ENCODE measurements around the gene NKX2-1. TPM values are rescaled to one million over a fixed set of nuclear protein-coding genes. Genes with fewer than 3 reads are reported as not detected.

NKX2-1 gene
- total RNA-seq, 2 experiments from 2014 or later: not detected

DNA sequence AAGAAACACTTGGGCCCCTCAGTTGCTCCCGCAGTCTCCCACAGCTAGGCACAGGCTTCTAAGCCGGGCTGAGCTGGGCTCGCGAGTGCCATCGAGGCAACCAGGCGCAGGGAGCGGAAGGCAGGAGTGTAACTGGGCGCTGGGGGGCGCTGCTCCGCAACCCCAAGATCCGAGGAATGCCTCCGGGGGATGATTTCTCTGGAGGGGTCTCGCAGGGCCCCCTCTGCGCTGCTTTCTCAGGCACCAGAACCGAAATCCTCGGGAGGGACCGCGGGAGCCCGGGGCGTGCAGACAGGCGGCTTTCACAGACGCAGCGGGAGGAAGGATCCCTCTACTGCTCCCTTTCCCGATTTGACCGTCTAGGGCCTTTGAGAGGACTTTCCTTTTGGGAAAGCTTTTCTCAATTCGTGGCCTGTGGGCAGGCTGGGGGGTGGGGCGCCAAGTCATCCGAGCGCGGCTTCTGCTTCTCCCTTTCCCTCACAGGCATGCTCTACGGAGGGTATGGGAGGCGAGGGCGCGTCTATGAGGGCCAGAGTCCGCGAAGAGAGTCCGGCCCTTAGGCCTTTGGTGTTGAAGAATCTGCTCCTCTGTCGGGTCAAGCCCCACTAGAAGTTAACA lies 4.3 kb upstream of the NKX2-1 start:
- H3K36me3 Mint-ChIP-seq: peaks cover 4% of the 10 kb centered on the region
- H3K4me3 Mint-ChIP-seq: no peak overlapping the region
- ChIA-PET CTCF (interaction anchor here (1.0 to 2.4 kb wide), 4 partner anchors 15 to 136 kb away, joined by 3 to 8 read pairs (median 5); no protein-coding TSS in a partner anchor), POLR2A (no interaction called here)
- peaks cover 7% of the 10 kb centered on the region for H3K9me3 Mint-ChIP-seq
- H3K27ac Mint-ChIP-seq: no peak overlapping the region
- H3K27me3 Mint-ChIP-seq: peaks cover 78% of the 10 kb centered on the region
- intact Hi-C loops (cut with micrococcal nuclease): no loop called here
- peaks cover 18% of the 10 kb centered on the region for H3K4me1 Mint-ChIP-seq (ENCODE audit: low read depth)
- no peak for DNase-seq

DNA sequence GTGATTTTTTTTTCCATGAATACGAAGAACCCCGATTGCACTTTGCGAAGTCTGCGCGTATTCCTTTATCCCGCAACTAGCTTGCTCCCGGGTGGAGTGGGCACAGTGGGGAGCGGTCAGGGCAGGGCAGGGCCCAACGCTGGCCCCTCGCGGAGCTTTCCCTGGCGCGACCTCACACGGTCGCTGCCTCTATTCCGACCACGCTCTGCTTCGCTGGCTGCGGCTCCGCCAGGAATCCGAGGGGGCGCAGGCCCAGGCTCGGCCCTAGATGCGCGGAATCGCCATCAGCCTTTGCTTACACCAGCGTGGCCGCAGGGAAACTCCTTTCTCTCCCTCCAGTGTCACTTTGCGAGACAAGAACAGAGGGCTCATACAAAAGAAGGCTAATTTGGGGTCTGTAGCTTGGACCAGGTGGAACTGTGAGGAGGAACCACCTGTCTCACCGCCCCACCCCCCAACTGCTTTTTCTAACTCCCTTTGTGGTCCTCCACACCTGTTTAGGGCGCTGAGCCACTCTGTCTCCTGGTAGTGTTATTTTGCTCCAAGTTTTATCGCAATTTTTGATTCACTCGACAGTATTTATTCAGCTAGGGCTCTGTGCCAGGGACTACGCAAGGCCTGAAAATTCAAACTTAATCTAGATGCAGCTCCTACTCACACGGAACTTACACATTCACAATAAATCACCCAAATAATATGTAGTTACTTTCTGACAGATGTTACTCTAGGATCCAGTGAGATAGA lies 3.1 kb upstream of the NKX2-1 start:
- no peak for DNase-seq
- H3K4me3 Mint-ChIP-seq: no peak overlapping the region
- intact Hi-C loops (cut with micrococcal nuclease): loop anchor here (2.0 kb wide), 1 partner anchor 18 kb away; no protein-coding TSS in a partner anchor
- peaks cover 4% of the 10 kb centered on the region for H3K36me3 Mint-ChIP-seq
- H3K27me3 Mint-ChIP-seq: peaks cover 76% of the 10 kb centered on the region
- ChIA-PET POLR2A (no interaction called here), CTCF (interaction anchor here (0.6 kb wide), 1 partner anchor 366 kb away, joined by 3 read pairs; no protein-coding TSS in a partner anchor)
- no peaks in the 10 kb centered on the region for H3K9me3 Mint-ChIP-seq
- peaks cover 13% of the 10 kb centered on the region for H3K4me1 Mint-ChIP-seq (ENCODE audit: low read depth)
- H3K27ac Mint-ChIP-seq: peak overlapping the region; percentile 33

DNA sequence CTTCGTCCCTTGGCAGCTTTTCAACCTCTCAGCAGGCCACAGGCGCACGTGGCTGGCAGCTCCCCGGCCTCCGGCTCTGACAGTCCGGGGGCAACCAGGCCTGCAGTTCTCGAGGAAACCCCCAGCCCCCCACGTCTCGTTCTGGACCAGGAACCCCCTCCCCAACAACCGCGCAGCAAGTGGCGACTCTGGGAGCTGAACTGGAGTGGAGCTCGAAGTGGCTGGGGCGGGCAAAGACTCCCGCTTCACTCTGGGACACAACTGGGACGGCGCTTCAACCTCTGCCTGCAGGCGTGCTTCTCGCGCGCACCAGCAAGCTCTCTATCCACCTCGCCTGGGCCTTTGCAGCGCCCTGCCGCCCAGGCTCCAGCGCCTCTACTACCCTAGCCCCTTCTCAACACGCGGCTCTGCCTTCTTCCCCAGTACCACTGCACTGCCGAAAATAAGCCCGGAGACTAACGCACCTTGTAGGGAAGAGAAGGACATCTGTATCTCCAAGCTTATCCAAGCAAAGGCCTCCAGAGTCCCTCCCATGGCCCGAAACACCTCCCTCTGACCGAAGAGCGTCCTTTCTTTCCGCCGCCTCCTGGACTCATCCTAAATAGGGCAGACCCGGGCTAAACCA lies 2.4 kb upstream of the NKX2-1 start:
- H3K36me3 Mint-ChIP-seq: peaks cover 4% of the 10 kb centered on the region
- CTCF ChIA-PET: no interaction called here
- intact Hi-C loops (cut with micrococcal nuclease): loop anchor here (2.0 kb wide), 1 partner anchor 18 kb away; no protein-coding TSS in a partner anchor
- peaks cover 13% of the 10 kb centered on the region for H3K4me1 Mint-ChIP-seq (ENCODE audit: low read depth)
- peaks cover 72% of the 10 kb centered on the region for H3K27me3 Mint-ChIP-seq
- peak overlapping the region; percentile 33 for H3K27ac Mint-ChIP-seq
- no peak overlapping the region for H3K4me3 Mint-ChIP-seq
- POLR2A ChIA-PET: no interaction called here
- no peak for DNase-seq
- no peaks in the 10 kb centered on the region for H3K9me3 Mint-ChIP-seq

DNA sequence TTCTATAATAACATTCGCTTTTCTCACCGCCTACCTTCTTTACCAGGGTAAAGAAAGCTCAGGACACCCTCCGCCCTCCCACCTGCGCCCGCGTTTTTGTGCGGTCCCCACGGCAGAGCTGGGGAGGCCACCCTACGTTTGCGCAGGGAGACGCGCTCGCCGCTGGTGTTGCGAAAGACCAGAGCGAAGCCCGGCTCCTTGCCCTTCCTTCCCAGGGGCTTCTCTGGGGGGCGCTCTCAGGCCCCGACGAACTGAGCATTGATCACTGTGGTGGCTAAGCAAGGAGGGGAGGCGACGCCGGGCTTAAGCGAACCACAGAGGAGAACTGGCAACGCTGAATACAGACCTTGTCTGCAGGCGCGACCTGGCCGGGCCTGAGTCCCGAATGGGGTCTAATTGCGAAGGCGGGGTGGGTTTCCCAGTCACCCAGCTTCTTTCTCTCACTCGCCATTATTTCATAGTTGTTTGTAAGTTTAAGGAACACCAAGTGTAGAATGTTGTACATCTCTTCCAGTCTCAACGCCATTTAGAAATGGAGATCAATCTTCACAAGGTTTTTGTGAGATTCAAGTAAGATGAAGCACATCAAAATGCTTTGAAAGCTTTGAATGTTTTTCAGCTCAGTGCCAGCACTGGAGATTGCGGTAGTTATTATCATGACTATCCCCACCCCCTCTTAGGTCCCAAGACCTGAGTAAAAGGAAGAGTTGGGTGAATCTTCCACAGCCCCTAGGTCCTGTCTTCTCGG lies 1.7 kb upstream of the NKX2-1 start:
- Mint-ChIP-seq H3K27ac (no peak overlapping the region), H3K36me3 (peaks cover 4% of the 10 kb centered on the region), H3K9me3 (no peaks in the 10 kb centered on the region), H3K27me3 (peaks cover 69% of the 10 kb centered on the region), H3K4me1 (ENCODE audit: low read depth) (peaks cover 13% of the 10 kb centered on the region), H3K4me3 (no peak overlapping the region)
- intact Hi-C loops (cut with micrococcal nuclease): loop anchor here (2.0 kb wide), 2 partner anchors 17 to 139 kb away; partner anchors contain the start of gene PAX9
- DNase-seq: no peak
- ChIA-PET POLR2A (no interaction called here), CTCF (interaction anchor here (1.1 kb wide), 1 partner anchor 135 kb away, joined by 3 read pairs; no protein-coding TSS in a partner anchor)

DNA sequence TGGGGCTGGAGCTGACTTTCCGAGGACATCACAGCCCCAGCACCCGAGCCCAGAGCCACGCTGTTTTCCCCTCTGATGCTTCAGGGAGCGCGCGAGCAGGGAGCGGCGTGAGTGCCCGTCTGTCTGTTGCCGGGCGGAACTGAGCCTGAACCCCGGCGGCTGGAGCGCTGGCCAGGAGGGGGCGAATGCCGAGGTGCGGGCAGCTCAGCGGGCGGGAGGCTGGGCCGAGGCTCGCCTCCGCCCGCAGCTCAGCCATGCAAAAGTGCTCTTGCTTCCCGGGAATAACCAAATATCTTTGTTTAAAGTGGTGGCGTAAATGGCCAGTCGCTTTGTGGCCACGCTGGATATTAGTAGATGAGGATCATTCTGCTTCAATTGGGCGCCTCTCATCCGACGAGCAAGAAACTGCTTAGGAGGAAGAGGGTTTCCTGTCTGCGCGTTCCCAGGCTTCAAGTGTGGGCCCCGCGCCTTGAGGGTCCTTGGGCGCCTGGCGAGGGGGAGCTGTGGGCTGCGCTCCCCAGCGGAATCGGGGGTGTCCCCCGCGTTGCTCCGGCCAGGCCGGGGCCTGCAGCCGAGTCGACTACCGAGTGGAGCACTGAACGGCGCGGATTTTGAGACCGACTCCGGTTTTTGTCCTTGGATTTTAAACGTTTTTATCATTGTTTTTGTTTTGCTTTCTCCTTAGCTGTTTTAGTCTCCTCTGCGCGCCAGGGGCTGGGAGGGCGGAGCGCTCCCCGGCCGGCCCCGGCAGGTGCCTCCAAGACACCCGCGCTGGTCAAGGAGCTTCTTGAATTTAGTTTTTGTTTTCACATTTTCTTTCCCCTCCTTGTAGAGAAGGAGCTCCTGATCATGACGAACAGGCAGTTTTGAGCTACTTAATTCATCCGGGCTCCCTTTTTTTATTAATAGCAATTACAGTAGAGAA lies 831 bp upstream of the NKX2-1 start:
- ChIA-PET POLR2A (no interaction called here), CTCF (interaction anchor here (1.1 kb wide), 1 partner anchor 135 kb away, joined by 3 read pairs; no protein-coding TSS in a partner anchor)
- intact Hi-C loops (cut with micrococcal nuclease): loop anchor here (2.0 kb wide), 1 partner anchor 140 kb away; the partner anchor contains the start of gene PAX9
- H3K9me3 Mint-ChIP-seq: no peaks in the 10 kb centered on the region
- H3K27ac Mint-ChIP-seq: no peak overlapping the region
- peak overlapping the region; percentile 26 for H3K4me3 Mint-ChIP-seq
- H3K36me3 Mint-ChIP-seq: peaks cover 4% of the 10 kb centered on the region
- H3K4me1 Mint-ChIP-seq (ENCODE audit: low read depth): peaks cover 15% of the 10 kb centered on the region
- no peak for DNase-seq
- H3K27me3 Mint-ChIP-seq: peaks cover 67% of the 10 kb centered on the region

DNA sequence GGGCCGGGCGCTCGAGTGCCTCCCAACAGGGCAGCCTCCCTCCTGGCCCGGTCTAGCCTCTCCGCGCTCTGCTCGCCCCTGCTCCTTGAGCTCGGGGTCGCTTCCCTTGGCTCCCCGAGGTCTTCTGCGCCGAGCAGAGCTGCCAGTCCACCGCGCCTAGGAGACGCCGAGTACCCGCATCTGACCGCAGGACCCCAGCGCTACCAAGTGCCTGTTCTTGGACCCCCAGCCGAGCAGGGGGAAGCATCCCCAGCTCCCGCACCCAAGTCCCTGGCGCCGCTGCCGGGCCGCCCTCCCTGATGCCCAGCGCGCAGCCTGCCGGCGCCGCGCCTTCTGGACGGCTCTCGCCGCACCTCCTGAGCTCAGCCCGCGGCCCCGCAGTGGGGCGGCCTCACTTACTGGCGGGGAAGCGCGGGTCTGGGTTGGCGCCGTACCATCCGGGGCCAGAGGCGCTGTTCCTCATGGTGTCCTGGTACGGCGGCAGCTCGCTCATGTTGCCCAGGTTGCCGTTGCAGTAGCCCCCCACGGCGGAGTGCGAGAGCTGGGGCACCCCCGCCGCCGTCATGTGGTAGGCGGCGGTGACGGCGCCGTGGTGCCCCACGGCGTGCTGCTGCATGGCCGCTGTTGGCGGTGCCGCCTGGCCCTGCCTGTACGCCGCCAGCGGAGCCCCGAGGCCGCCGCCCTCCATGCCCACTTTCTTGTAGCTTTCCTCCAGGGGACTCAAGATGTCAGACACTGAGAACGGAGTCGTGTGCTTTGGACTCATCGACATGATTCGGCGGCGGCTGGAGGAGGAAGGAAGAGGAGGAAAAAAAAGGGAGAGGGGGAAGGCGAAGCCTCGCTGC lies 1.2 kb downstream of the NKX2-1 start:
- peaks cover 2% of the 10 kb centered on the region for H3K36me3 Mint-ChIP-seq
- no peak overlapping the region for H3K27ac Mint-ChIP-seq
- ChIA-PET CTCF (interaction anchor here (0.8 kb wide), 1 partner anchor 14 kb away, joined by 3 read pairs; no protein-coding TSS in a partner anchor), POLR2A (no interaction called here)
- peaks cover 70% of the 10 kb centered on the region for H3K27me3 Mint-ChIP-seq
- no peaks in the 10 kb centered on the region for H3K9me3 Mint-ChIP-seq
- intact Hi-C loops (cut with micrococcal nuclease): loop anchor here (2.0 to 5.0 kb wide), 2 partner anchors 62 to 1073 kb away; no protein-coding TSS in a partner anchor
- DNase-seq: no peak
- peaks cover 16% of the 10 kb centered on the region for H3K4me1 Mint-ChIP-seq (ENCODE audit: low read depth)
- peak overlapping the region; percentile 37 for H3K4me3 Mint-ChIP-seq

DNA sequence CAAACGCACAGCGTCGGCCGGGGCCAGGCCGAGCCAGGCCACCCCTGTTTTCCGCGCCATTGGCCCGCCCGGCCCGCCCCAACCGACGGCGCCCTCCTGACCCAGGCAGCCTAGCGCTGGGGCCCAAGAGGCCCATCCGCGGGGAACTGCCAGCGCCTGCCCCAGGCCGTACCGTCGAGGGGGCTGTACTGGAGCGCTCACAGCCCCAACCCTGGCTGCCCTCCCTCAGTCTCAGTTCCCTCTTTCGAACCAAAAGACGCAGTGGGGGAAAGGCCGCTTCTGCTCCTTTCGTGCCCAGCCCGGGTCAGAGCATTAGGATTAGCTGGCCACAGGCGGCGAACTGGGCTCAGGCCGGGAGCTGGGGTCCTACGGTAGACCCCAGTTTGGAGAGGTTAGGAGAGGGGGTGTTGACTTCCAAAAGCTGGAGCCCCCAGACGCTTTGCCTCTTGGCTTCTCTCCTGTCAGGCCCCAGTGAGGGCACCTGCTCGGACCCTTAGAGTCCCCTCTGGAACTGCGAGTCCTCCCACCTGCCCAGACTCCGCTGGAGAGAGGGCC lies 1.9 kb downstream of the NKX2-1 start:
- Mint-ChIP-seq H3K27me3 (peaks cover 68% of the 10 kb centered on the region), H3K36me3 (peaks cover 2% of the 10 kb centered on the region), H3K4me3 (no peak overlapping the region), H3K4me1 (ENCODE audit: low read depth) (peaks cover 16% of the 10 kb centered on the region), H3K9me3 (no peaks in the 10 kb centered on the region), H3K27ac (no peak overlapping the region)
- ChIA-PET POLR2A (no interaction called here), CTCF (interaction anchor here (0.8 kb wide), 1 partner anchor 13 kb away, joined by 3 read pairs; no protein-coding TSS in a partner anchor)
- DNase-seq: no peak
- intact Hi-C loops (cut with micrococcal nuclease): loop anchor here (2.0 to 5.0 kb wide), 2 partner anchors 63 to 1074 kb away; no protein-coding TSS in a partner anchor

DNA sequence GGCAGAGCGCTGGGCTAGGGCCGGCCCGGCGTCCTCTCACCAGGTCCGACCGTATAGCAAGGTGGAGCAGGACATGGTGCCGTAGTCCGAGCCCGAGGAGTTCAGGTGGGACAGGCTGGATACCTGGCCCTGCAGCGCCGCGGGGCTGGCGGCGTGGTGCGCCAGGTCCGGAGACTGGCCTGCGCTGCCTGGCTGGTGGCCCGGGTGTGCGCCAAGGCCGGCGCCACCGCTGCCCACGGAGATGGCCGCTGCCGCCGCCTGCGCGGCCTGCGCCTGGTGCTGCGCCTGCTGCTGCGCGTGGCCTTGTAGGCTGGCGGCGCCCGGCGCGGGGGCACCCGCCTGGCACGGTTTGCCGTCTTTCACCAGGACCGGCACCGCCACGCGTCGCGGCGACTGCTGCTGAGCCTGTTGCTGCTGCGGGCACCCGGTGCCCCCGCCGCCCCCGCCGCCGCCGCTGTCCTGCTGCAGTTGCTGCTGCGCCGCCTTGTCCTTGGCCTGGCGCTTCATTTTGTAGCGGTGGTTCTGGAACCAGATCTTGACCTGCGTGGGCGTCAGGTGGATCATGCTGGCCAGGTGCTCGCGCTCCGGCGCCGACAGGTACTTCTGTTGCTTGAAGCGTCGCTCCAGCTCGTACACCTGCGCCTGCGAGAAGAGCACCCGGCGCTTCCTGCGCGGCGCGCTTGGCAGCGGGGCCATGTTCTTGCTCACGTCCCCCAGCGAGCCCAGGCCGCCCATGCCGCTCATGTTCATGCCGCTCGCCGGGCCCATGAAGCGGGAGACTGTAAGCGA lies 2.6 kb downstream of the NKX2-1 start:
- no peak for DNase-seq
- no peak overlapping the region for H3K27ac Mint-ChIP-seq
- POLR2A ChIA-PET: no interaction called here
- H3K9me3 Mint-ChIP-seq: no peaks in the 10 kb centered on the region
- intact Hi-C loops (cut with micrococcal nuclease): loop anchor here (2.0 to 5.0 kb wide), 2 partner anchors 63 to 1075 kb away; no protein-coding TSS in a partner anchor
- H3K36me3 Mint-ChIP-seq: no peaks in the 10 kb centered on the region
- H3K4me1 Mint-ChIP-seq (ENCODE audit: low read depth): peaks cover 16% of the 10 kb centered on the region
- H3K4me3 Mint-ChIP-seq: no peak overlapping the region
- peaks cover 69% of the 10 kb centered on the region for H3K27me3 Mint-ChIP-seq
- CTCF ChIA-PET: no interaction called here

DNA sequence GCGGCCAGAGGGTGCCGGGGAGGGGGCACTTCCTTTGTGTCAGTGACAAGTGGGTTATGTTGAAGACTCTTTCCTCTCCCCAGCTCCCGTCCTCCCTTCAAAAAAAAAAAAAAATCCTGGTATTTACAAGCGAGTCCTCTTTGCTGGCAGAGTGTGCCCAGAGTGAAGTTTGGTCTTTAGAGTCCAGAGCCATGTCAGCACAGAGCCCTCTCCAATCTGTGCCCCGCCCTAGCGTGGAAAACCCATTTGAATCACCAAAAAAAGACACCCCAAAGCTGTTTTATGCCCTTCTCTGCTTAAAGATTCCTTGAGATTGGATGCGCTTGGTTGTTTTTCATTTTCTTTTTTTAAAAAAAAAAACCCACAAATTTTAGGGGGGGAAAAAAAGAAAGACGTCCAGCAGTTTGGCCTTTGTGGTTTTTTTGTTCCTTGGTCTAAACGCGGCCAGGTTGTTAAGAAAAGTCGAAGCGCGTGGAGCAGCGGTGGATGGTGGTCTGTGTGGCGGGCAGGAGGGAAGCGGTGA lies 3.3 kb downstream of the NKX2-1 start:
- ChIA-PET CTCF (interaction anchor here (0.9 kb wide), 1 partner anchor 9 kb away, joined by 3 read pairs; no protein-coding TSS in a partner anchor), POLR2A (no interaction called here)
- DNase-seq: no peak
- Mint-ChIP-seq H3K27me3 (peaks cover 69% of the 10 kb centered on the region), H3K4me1 (ENCODE audit: low read depth) (peaks cover 13% of the 10 kb centered on the region), H3K4me3 (no peak overlapping the region), H3K27ac (no peak overlapping the region), H3K36me3 (no peaks in the 10 kb centered on the region), H3K9me3 (no peaks in the 10 kb centered on the region)
- intact Hi-C loops (cut with micrococcal nuclease): loop anchor here (5.0 kb wide), 1 partner anchor 1076 kb away; no protein-coding TSS in a partner anchor

Measured in activated CD4-positive, alpha-beta memory T cell treated with anti-CD3 and anti-CD28 coated beads for 36 hours (primary cell).